Measurements from ENCODE around the gene AXL.
"Not testable (repeated sequence)": the region's sequence is repeated elsewhere in the genome, so short reads cannot be mapped to it uniquely, and the experiment has no call there.

The AXL gene

DNA sequence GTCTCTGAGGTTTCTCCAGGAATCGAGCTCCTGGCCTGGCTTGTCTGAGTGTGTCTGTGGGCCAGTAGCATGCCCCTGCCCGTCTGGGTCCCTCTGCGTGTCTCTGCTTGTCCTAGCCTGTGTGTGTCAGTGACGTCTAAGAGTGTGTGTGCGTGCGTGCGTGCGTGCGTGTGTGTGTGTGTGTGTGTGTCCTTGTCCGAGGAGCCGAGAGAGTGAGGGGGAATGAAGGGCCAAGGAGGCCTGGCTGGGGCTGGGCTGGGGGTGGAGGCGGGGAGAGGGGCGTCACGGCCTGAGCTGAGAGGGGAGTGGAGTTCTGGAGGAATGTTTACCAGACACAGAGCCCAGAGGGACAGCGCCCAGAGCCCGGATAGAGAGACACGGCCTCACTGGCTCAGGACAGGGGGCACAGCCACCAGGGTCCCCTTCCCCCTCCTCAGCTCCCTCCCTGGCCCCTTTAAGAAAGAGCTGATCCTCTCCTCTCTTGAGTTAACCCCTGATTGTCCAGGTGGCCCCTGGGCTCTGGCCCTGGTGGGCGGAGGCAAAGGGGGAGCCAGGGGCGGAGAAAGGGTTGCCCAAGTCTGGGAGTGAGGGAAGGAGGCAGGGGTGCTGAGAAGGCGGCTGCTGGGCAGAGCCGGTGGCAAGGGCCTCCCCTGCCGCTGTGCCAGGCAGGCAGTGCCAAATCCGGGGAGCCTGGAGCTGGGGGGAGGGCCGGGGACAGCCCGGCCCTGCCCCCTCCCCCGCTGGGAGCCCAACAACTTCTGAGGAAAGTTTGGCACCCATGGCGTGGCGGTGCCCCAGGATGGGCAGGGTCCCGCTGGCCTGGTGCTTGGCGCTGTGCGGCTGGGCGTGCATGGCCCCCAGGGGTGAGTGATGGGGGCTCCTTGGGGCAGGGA, at the start of gene AXL:
Gene AXL, plus strand, starts transcription at position 609 of the 893 bp plus-strand sequence. Its CDS starts 170 bp downstream, at position 779.
- DNase-seq (ENCODE audit: low read depth in 2 of 2) = no peak

DNA sequence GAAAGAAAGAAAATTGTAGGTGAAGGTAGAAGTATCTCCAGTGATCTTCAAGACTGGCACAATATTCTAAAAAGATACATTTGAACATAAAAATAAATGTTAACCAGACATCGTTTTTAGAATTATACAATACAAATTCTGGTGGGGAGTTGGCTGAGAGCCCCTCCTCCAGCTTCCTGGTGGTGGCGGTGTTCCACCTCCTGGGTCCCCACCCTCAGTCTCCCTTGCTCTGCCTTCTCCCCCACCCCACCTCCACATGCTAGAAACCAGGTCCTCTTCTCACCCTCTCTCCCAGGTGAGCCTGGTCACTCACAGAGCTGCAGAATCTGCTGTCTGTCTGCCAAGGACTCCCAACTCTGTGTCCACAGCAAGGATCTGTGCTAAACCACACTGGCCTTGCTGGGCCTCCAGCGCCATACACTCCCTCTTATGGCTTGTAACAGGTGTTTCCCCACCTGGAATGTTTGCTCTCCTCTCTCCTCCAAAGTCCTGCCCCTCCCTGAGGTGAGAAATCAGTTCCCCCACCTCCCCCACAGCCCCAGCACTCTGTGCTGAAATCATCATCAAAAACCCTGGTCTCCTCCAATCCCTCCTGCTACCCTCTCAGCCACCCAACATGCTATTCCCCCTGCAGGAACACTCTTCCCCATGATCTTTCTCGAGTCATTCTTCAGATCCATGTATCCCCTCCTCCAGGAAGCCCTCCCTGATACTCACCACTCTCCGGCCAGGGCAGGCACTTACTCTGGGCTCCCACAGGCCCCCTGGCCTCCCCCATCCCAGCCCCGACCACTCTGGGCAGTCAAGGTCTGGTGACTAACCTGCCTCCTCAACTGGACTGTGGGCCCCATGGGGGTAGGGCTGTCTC, 46.5 kb upstream of the AXL start:
- no peak for DNase-seq (ENCODE audit: low read depth in 2 of 2)

DNA sequence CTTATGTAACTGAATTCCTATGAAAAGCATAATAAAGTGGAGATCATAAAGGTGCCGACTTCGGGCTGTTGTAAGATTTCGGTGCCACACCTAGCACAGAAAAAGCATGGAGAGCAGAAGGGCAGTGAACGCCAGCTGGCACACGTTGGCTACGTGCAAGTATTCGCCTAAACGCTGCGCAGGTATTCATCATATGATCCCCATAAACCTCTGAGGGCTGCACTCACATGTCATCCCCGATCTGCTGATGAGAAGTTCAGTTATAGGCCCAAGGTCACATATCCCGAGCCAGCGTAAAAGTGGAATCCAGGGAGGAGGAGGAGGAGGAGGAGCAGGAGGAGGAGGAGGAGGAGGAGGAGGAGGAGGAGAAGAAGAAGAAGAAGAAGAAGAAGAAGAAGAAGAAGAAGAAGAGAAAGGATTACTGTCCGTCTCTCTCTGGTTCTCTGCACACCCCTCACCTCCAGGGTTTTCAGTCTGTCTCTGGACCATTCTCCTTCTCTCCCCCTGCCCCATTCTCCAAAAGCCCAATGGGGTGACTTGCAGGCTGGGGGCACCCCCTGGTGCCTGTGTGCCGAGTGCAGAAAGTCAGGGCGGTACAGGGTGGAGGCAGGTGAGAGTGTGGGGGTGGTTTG, 44.6 kb upstream of the AXL start:
- DNase-seq (ENCODE audit: low read depth in 2 of 2) = no peak

DNA sequence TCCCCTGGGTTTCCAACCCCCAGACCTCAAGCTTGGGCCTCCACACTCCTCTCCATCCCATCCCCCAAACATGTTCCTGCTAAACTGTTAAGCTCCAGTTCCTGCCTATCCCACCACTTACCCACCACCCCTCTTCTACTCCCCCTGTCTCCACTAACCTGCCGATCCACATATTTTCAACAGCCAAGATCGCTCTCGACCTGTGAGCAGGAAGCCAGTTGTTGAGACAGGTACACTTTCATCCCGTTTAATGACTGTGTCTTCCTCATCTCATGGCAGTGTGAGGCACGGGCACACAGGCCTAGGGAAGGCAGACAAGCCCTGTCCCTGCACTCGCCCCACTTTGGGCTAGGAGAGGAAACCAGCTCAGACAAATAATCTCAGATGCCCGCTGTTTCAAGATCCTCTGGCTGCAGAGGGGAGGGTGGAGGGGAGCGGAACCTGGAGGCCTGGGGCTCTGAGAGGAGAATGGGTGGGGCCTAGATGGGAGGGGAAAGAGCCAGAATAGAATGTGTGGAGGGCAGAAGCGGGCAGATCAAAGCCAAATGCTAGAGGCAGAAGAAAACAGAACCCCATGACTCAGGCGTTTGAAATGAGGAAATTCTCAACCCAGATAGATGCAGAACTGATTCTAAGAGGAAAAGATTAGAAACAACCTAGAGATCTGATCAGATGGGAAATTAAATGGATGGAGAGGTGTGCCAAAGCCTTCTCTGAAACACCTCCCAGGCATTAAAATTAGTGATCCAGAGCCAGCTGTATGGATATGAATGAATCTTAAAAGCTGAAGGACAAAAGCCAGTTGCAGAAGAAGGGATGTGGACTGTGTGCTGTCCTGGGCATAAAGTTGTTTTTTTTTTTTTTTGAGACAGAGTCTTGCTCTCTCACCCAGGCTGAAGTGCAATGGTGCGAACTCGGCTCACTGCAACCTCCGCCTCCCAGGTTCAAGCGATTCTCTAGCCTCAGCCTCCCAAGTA, 42.9 kb upstream of the AXL start:
- peak; percentile 6 to 24 for DNase-seq (ENCODE audit: low read depth in 2 of 2)

DNA sequence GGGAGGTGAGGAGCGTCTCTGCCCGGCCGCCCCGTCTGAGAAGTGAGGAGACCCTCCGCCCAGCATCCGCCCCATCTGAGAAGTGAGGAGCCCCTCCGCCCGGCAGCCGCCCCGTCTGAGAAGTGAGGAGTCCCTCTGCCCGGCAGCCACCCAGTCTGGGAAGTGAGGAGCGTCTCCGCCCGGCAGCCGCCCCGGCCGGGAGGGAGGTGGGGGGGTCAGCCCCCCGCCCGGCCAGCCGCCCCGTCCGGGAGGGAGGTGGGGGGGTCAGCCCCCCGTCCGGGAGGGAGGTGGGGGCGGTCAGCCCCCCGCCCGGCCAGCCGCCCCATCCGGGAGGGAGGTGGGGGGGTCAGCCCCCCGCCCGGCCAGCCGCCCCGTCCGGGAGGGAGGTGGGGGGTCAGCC, 38.9 kb upstream of the AXL start:
- not testable (repeated sequence) for DNase-seq (ENCODE audit: low read depth in 2 of 2)

DNA sequence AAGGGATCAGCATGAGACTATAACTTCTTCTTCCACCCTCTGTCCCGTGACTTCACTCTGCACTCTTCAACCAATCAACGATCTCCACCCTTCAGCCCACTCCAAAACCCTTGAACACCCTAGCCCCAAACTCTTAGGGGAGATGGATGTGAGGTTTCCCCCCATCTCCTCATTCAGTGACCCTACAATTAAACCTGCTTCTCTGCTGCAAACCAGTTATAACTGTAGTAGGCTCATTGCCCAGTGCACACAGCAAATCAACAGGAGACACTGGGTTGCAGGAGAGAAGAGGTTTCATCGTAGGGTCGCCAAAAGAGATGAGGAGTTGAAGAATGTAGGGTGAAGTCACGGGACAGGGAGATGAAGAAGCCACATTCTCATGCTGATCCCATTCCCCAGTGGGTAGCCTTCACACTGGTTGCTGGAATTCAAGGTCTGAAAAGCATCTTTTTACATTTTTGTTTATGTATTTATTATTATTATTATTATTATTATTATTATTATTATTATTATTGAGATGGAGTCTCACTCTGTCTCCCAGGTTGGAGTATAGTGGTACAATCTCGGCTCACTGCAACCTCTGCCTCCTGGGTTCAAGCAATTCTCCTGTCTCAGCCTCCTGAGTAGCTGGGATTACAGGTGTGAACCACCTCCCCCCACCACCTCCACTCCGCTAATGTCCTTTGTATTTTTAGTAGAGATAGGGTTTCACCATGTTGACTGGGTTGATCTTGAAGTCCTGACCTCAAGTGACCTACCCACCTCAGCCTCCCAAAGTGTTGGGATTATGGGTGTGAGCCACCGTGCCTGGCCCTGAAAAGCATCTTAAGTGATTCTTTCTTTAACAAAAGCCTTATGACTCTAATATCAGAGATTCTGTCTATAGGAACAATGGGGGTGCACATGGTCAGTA, 31.8 kb upstream of the AXL start:
- DNase-seq (ENCODE audit: low read depth in 2 of 2) = no peak

DNA sequence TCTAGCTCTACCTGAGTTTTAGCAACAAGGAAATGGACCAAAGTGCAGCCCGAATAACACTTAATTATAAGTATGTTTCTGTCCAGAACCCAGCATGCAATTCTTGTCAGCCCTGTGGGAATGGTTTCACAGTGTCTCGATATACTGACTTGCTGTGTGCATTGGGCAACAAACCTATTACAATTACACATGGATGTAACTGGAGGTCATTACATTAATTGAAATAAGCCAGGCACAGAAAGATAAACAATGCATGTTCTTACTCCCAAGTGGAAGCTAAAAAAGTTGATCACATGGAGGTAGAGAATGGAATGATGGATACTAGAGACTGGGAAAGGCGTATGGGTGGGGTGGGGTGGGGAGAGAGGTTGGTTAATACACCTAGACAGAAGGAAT, 31.1 kb upstream of the AXL start:
- DNase-seq (ENCODE audit: low read depth in 2 of 2) = no peak

DNA sequence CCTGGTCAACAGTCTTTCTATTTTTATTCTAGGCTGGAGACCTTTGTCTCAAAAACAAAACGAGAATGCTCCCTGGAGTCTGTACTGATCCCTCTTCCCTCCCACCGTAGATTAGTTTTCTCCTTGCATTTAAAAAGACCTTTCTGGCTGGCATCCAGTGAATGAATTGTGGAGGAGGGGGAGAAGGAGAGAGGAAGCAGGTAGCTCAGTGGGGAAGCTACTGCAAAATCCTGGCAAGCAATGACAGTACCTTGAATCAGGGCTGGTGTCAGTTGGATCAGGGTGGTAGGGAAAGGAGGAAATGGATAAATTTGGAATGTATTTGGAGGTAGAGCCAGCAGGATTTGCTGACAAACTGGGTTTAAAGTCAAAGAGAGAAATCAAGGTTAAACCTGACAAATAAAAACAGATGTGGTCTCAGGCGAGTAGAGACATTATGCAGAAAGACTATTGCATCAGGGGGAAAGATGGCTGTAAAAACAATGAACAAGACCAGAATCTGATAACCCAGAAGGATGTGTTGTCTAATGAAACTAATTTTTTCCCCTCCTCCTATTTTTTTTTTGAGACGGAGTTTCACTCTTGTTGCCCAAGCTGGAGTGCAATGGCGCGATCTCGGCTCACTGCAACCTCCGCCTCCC, 29.5 kb upstream of the AXL start:
- DNase-seq (ENCODE audit: low read depth in 2 of 2) = no peak

DNA sequence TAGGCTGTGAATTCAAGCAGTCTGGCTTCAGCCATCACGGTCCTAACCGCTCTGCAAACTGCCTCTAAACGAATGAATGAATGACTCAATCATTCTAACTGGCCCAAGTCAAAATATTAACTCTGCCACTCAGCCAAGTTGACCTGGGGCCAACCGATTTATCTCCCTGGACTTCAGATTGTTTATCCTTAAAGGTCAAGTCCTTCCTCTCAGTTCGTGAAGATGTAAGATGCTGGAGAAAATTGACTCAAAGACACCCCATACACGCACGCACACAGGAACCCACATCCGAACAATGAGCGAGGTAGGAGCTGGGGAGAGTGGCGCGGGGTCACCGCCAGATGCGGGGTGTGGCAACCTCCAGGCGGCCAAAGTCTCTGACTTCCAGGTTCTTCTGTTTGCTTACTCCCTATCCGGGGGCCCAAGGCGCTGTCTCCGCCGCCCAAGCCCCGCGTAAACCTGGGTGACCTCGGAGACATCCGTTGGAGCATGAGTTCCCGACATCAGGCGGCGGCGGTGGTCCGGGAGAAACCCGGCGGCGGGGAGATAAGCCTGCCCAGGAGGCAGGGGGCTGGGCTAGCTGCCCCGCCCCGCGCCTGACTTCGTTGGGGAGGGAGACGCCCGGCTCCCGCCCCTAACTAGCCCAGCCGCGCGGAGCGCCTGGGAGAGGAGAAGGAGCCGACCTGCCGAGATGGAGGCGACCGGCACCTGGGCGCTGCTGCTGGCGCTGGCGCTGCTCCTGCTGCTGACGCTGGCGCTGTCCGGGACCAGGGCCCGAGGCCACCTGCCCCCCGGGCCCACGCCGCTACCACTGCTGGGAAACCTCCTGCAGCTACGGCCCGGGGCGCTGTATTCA, 26.2 kb upstream of the AXL start, which contains the start of gene CYP2S1:
Gene CYP2S1, plus strand, starts transcription at position 646 of the 856 bp plus-strand sequence. Its CDS starts 46 bp downstream, at position 692.
- DNase-seq (ENCODE audit: low read depth in 2 of 2) = no peak

DNA sequence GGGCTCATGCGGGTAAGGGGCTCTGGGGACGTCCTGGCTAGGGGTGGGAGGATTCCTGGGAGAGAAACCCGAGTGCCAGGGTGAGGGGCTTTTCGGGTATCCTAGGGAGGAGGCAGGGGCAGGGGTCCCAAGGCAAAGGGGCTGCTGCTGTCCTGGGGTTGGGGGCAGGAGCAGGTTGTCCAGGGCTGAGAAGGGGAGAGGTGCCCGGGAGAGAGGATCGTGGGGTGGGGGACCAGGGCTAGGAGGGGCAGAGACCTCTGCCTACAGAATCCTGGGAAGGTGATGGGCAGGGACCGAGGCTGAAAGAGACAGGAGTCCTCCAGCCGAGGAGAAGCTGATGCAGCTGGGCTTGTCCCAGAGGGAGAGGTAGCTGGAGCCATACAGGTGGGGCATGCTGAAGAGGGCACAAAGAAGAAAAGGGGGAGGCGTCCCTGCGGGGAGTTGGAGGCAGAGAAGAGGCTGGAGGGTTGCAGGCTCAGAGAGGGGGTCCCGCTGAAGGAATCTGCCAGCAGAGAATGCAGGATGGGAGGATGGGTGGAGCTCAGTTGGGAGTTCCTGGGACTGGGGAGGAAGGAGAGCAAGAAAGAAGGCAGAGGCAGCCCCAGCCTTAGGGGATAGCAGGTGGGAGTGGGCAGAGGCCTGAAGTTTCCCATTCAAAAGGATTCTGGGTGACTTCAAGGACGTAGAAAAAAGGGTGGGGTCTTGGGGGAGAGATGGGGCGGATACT, 25.4 kb upstream of the AXL start:
- DNase-seq (ENCODE audit: low read depth in 2 of 2) = no peak

DNA sequence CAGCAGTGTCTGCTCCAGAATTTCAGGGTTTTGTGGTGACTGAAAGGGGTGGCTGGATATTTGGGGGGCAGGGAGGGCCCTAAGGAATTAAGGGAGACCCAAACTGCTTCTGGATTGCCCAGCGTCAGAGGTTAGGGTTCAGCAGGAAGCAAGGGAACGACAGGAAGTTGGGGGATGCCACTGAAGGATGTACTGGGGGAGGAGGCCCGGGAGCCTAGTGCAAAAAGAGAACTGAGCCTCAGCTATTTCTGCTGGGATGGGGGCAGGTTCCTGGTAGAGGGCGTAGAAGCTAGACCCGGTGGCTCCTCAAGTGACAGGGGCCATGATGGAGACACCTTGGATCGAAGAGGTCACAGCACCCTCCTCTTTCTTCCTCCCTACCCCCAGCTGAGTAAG, 24.9 kb upstream of the AXL start:
- no peak for DNase-seq (ENCODE audit: low read depth in 2 of 2)

DNA sequence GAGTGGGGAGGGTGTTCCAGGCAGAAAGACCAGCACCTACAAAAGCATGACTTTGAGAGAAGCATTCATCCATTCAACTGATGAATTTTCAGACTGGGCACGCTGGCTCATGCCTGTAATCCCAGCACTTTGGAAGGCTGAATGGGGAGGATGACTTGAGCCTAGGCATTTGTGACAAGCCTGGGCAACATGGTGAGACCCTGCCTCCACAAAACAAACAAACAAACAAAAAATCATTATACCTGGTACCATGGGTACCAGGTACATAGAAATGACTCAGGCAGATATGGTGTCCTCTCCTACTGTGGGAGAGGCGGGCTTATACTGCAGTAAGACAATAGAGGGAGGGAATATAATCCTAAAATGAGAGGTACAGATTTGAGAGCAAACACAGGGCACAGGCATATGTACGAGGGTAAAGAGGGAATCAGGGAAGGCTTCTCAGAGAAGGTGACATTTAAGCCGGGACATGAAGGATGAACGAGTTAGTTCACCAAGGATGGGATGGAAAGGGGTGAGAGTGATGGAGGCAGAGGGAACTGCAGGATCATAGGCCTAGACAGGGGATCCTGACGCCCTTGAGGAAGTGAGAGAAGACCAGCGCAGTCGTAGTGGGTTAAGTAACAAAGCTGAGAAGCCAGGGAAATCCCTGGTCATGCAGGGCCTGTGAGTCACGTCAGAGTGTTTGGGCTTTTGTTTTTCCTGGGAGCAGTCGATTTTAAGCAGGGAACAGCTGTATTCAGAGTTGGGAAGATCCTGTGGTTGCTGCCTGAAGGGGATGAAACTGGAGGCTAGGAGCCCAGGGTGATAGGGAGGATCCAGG, 23.1 kb upstream of the AXL start:
- DNase-seq (ENCODE audit: low read depth in 2 of 2) = no peak

DNA sequence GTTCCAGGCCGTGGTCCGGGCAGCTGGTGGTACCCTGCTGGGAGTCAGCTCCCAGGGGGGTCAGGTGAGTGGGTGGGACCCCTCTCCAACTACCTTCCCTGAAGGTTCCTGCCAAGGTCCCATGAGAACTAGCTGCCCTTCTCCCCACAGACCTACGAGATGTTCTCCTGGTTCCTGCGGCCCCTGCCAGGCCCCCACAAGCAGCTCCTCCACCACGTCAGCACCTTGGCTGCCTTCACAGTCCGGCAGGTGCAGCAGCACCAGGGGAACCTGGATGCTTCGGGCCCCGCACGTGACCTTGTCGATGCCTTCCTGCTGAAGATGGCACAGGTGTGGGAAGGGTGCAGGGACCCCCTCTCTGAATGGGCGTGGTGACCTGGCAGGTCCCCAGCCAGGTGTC, 20.5 kb upstream of the AXL start:
- no peak for DNase-seq (ENCODE audit: low read depth in 2 of 2)

DNA sequence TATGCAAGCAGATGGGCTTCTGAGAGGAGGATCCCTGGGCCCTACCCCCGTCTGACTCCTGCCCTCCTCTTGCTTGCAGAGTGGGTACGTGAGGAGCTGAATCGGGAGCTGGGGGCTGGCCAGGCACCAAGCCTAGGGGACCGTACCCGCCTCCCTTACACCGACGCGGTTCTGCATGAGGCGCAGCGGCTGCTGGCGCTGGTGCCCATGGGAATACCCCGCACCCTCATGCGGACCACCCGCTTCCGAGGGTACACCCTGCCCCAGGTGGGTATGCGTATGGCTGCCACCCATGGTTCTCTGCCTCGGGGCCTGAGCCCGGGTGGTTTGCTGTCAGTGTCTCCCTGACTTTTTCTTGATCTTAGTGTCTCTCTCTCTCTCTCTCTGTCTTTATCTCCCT, 15.7 kb upstream of the AXL start:
- DNase-seq (ENCODE audit: low read depth in 2 of 2) = no peak

DNA sequence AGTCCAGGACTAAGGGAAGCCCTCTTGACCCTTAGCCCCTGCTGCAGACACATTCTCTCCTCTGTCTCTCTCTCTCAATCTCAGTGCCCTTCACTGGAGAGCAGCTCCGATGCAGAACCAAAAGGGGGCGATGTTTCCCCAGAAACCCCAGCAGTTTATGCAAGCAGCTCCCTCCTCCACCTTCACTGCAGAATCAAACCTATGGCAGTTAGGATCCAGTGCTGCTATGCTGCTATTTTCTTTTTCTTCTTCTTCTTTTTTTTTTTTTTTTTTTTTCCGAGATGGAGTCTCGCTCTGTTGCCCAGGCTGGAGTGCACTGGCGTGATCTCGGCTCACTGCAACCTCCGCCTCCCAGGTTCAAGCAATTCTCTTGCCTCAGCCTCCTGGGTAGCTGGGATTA, 14.7 kb upstream of the AXL start:
- peak; percentile 69 to 82 for DNase-seq (ENCODE audit: low read depth in 2 of 2)

DNA sequence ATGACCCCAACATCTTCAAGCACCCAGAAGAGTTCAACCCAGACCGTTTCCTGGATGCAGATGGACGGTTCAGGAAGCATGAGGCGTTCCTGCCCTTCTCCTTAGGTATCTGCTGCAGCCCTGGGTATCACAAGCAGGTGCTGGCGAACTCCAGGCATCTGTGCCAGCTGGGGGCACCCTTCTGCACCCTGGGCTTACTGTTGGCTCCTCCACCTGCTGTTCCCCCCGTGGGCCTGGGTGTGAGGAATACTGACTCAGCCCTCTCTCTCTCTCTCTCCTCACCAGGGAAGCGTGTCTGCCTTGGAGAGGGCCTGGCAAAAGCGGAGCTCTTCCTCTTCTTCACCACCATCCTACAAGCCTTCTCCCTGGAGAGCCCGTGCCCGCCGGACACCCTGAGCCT, 13.0 kb upstream of the AXL start:
- DNase-seq (ENCODE audit: low read depth in 2 of 2) = no peak

DNA sequence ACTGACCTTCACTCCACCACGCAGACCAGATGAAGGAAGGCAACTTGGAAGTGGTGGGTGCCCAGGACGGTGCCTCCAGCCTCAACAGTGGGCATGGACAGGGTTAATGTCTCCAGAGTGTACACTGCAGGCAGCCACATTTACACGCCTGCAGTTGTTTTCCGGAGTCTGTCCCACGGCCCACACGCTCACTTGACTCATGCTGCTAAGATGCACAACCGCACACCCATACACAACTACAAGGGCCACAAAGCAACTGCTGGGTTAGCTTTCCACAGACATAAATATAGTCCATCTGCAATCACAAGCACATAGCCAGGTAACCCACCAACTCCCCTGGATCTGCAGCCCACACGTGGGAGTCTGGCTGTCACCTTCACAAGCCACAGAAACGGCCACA, 12.6 kb upstream of the AXL start:
- no peak for DNase-seq (ENCODE audit: low read depth in 2 of 2)
